GM12878 (cell line): Measurements from ENCODE around the gene NUMB. TPM values are rescaled to one million over a fixed set of nuclear protein-coding genes. Genes with fewer than 3 reads are reported as not detected.

Experiments
- ATAC-seq: fragments of 200-7000 bp; cut with Tn5 transposase; 3 replicates; pipeline ENCODE4 v1.9.1; 2020; ENCODE audit warnings: mild to moderate bottlenecking, moderate library complexity
- Bru-seq: library from RNA; stranded (reverse); fragments of 400-500 nt; gene quantifications from one replicate; lab custom pipeline; 2021; lab: Mats Ljungman, UMichigan
- BruChase-seq, 2 experiments: library from RNA; stranded (reverse); fragments of 400-500 nt; gene quantifications; one replicate each; lab custom pipeline; 2021; lab: Mats Ljungman, UMichigan
- BruUV-seq: library from RNA; stranded (reverse); fragments of 400-500 nt; replicated peaks from 2 replicates; lab custom pipeline; 2021; lab: Mats Ljungman, UMichigan
- CTCF ChIA-PET: fragments of 300-600 bp; sonication (Branson Sonifier 250); formaldehyde crosslinking; extraction: SDS; loops from one replicate; lab custom pipeline; 2021; ENCODE audit warnings: inconsistent platforms; lab: Yijun Ruan, JAX
- POLR2A ChIA-PET: fragments of 350-600 bp; formaldehyde crosslinking; extraction: SDS; loops from one replicate; lab custom pipeline; 2021; ENCODE audit warnings: inconsistent platforms; lab: Charles Lee
- RAD21 ChIA-PET: fragments of 300-600 bp; sonication (Branson Sonifier 250); formaldehyde crosslinking; loops from one replicate; lab custom pipeline; 2023; ENCODE audit warnings: antibody characterized with exemption; ENCODE audit not compliant: unreplicated experiment; lab: Charles Lee
- SMC1A ChIA-PET: fragments of 300-600 bp; sonication (Branson Sonifier 250); formaldehyde crosslinking; loops from one replicate; lab custom pipeline; 2023; ENCODE audit not compliant: unreplicated experiment, uncharacterized antibody; lab: Charles Lee
- DNase-seq: peaks from one replicate; pipeline ENCODE4 v3.0.0-alpha.2; 2011; ENCODE audit warnings: low read depth, low spot score
- FAIRE-seq: peaks from 3 replicates; lab custom pipeline; 2011; peaks lifted over from hg19 to GRCh38; lab: Jason Lieb, UNC
- H2AFZ ChIP-seq: 2 replicates; pipeline ENCODE4 v1.6.0; 2011; ENCODE audit warnings: low read depth, low read length, control low read depth; ENCODE audit not compliant: control insufficient read depth
- H3K27ac ChIP-seq: 2 replicates; pipeline ENCODE4 v1.5.1; 2011; ENCODE audit warnings: control low read depth; ENCODE audit not compliant: control insufficient read depth, insufficient read depth
- H3K27me3 ChIP-seq, 2 experiments: replicated peaks in 1 of 2; 2 replicates each; pipeline versions ENCODE4 v1.6.0 to v1.6.1; 2011; ENCODE audit warnings: low read length in 1 of 2; ENCODE audit not compliant: control insufficient read depth in 2 of 2, insufficient read depth in 2 of 2
- H3K36me3 ChIP-seq, 2 experiments: 2 replicates each; pipeline ENCODE4 v1.5.1; 2011; ENCODE audit warnings: low read length in 1 of 2; ENCODE audit not compliant: control insufficient read depth in 2 of 2, insufficient read depth in 2 of 2
- H3K4me1 ChIP-seq: 2 replicates; pipeline ENCODE4 v1.6.1; 2011; ENCODE audit warnings: mild to moderate bottlenecking, low read length, moderate library complexity, mixed read lengths; ENCODE audit not compliant: control insufficient read depth, insufficient read depth
- H3K4me2 ChIP-seq: 2 replicates; pipeline ENCODE4 v1.6.0; 2011; ENCODE audit warnings: control low read depth; ENCODE audit not compliant: control insufficient read depth, insufficient read depth
- H3K4me3 ChIP-seq: fragments of 200-600 bp; sonication (generic); 2 replicates; pipeline ENCODE4 v1.5.1; 2016
- H3K79me2 ChIP-seq: 2 replicates; pipeline ENCODE4 v1.6.0; 2011; ENCODE audit warnings: low read length; ENCODE audit not compliant: control insufficient read depth, insufficient read depth
- H3K9ac ChIP-seq: 2 replicates; pipeline ENCODE4 v1.8.0; 2011; ENCODE audit warnings: low read length, control low read depth, mixed read lengths; ENCODE audit not compliant: control insufficient read depth, insufficient read depth
- H3K9me3 ChIP-seq: replicated peaks from 3 replicates; pipeline ENCODE4 v1.5.1; 2011; ENCODE audit warnings: mild to moderate bottlenecking, low read length; ENCODE audit not compliant: control insufficient read depth, insufficient read depth
- H4K20me1 ChIP-seq: 2 replicates; pipeline ENCODE4 v1.6.0; 2011; ENCODE audit not compliant: control insufficient read depth, insufficient read depth
- BHLHE40 ChIP-seq, 2 experiments: fragments of 450-650 bp in 1 of 2; IDR thresholded peaks; 2 replicates each; pipeline ENCODE4 v1.6.1; 2011 to 2017; ENCODE audit warnings: low read depth in 2 of 2, borderline replicate concordance in 1 of 2, improper control_type of control experiment in 1 of 2, low read length in 1 of 2, mild to moderate bottlenecking in 1 of 2
- CREB1 ChIP-seq: IDR thresholded peaks from 2 replicates; pipeline ENCODE4 v1.6.1; 2012; ENCODE audit warnings: low read depth, mild to moderate bottlenecking, inconsistent platforms
- FOS ChIP-seq: IDR thresholded peaks from 3 replicates; pipeline ENCODE4 v1.6.1; 2011; ENCODE audit warnings: borderline replicate concordance; ENCODE audit not compliant: insufficient read length; ENCODE audit errors: extremely low read depth
- GABPA ChIP-seq: IDR thresholded peaks from 2 replicates; pipeline ENCODE4 v1.6.1; 2014; ENCODE audit warnings: antibody characterized with exemption, low read depth, mild to moderate bottlenecking, inconsistent platforms
- LARP7 ChIP-seq: fragments of 450-650 bp; IDR thresholded peaks from 2 replicates; pipeline ENCODE4 v1.6.1; 2017; ENCODE audit warnings: mild to moderate bottlenecking
- NFXL1 ChIP-seq: fragments of 450-650 bp; IDR thresholded peaks from 2 replicates; pipeline ENCODE4 v1.6.1; 2017; ENCODE audit warnings: antibody characterized with exemption, mild to moderate bottlenecking, borderline replicate concordance
- RUNX3 ChIP-seq: IDR thresholded peaks from 2 replicates; pipeline ENCODE4 v1.6.1; 2012; ENCODE audit warnings: low read length, inconsistent platforms
- SMARCA5 ChIP-seq: fragments of 450-650 bp; IDR thresholded peaks from 2 replicates; pipeline ENCODE4 v1.6.1; 2017; ENCODE audit warnings: mild to moderate bottlenecking
- SMC3 ChIP-seq: IDR thresholded peaks from 2 replicates; pipeline ENCODE4 v1.6.1; 2011; ENCODE audit warnings: low read length, improper control_type of control experiment, borderline replicate concordance
- TAF1 ChIP-seq: IDR thresholded peaks from 2 replicates; pipeline ENCODE4 v1.6.1; 2011; ENCODE audit warnings: mild to moderate bottlenecking, low read depth, low read length, borderline replicate concordance
- WGBS: methylation state at CpG from one replicate; pipeline ENCODE4 v1.1.6; 2016; ENCODE audit warnings: low lambda C conversion rate; ENCODE audit not compliant: insufficient replicate concordance, insufficient coverage; ENCODE audit errors: missing lambda C conversion rate; 5-methylcytosine and 5-hydroxymethylcytosine counted together
- in situ Hi-C: fragments of 300-500 bp; cut with MboI; formaldehyde crosslinking; loops from 9 replicates; pipeline ENCODE4 v1.14.3; 2018; ENCODE audit warnings: mixed read lengths
- intact Hi-C: fragments of 100-400 bp; cut with micrococcal nuclease; formaldehyde crosslinking; loops from one replicate; pipeline ENCODE4 v1.14.2; 2022; ENCODE audit not compliant: unreplicated experiment
- long read RNA-seq, 2 experiments: library from polyadenylated mRNA; unstranded; transcript quantifications; one replicate each; pipeline ENCODE4 v2.0.0, GENCODE V29; 2019 to 2020
- polyA minus RNA-seq, 3 experiments: library from RNA; depleted of rRNA, polyadenylated mRNA; stranded (reverse); fragments of >200 nt; gene quantifications; 2 replicates each; pipeline ENCODE4 v1.2.3, GENCODE V29; 2011
- polyA plus RNA-seq, 11 experiments: library from polyadenylated mRNA; depleted of rRNA in 4 of 11; unstranded in 6 of 11; stranded (reverse) in 5 of 11; fragments of >200 nt; fragmentation: Nextera tagmentation in 4 of 11; fragmentation: Illumina TruSeq in 1 of 11; extraction: Ambion mirVana in 4 of 11; extraction: Trizol in 1 of 11; gene quantifications; 1 replicate in 1 of 11; 2 replicates in 10 of 11; pipeline versions ENCODE4 v1.2.1 to v1.2.3, GENCODE V29; 2011 to 2016; ENCODE audit warnings: inconsistent platforms in 2 of 11, missing spikeins in 2 of 11, low read depth in 1 of 11
- total RNA-seq, 4 experiments: library from RNA; depleted of rRNA in 3 of 4; stranded (reverse); fragments of >200 nt in 3 of 4; fragmentation: Illumina TruSeq in 1 of 4; extraction: Trizol in 1 of 4; gene quantifications; 2 replicates each; pipeline versions ENCODE4 v1.2.1 to v1.2.3, GENCODE V29; 2013 to 2021
- TF ChIP-seq, protein P1 (sequence below): fragments of 450-650 bp; formaldehyde crosslinking; IDR thresholded peaks from 2 replicates; pipeline ENCODE4 v1.4.0; 2022; ENCODE audit warnings: mild to moderate bottlenecking, moderate library complexity

Gene NUMB
- 141 and 152 TPM in 2 replicates for total RNA-seq (2013; cell fraction: nucleolus; rRNA removed)
- total RNA-seq (2014; rRNA removed) (28.2 and 31.0 TPM in 2 replicates), total RNA-seq (2014; rRNA removed; fragmentation: Illumina TruSeq; extraction: Trizol) (22.0 and 23.7 TPM in 2 replicates), total RNA-seq (2021) (49.7 and 57.4 TPM in 2 replicates), polyA plus RNA-seq (2011; rRNA removed) (96.5 and 147 TPM in 2 replicates), polyA plus RNA-seq (2014; fragmentation: Illumina TruSeq; extraction: Trizol) (56.3 and 59.5 TPM in 2 replicates), polyA plus RNA-seq (2014; fragmentation: Nextera tagmentation; extraction: Ambion mirVana) (10 to 100 TPM; 29.8 to 30.9 TPM), polyA plus RNA-seq (2014; rRNA removed) (37.5 and 43.5 TPM in 2 replicates), polyA plus RNA-seq (2016; fragmentation: Nextera tagmentation; extraction: Ambion mirVana) (10 to 100 TPM; 54.3 to 54.5 TPM), polyA minus RNA-seq (2011; rRNA and poly(A)+ RNA removed) (243 and 306 TPM in 2 replicates), Bru-seq, nascent RNA (percentile 84 among the genes with signal in this experiment), BruChase-seq, experiment 1, labeled RNA remaining after a 6-hour chase (percentile 80 among the genes with signal in this experiment), BruChase-seq, experiment 2, labeled RNA remaining after a 2-hour chase (percentile 84 among the genes with signal in this experiment)
- 23.6 TPM for polyA plus RNA-seq (2011; ENCODE audit: low read depth)
- polyA plus RNA-seq (2011; cell fraction: cytosol; rRNA removed): 162 and 211 TPM in 2 replicates
- 181 and 228 TPM in 2 replicates for polyA plus RNA-seq (2011; cell fraction: nucleus; rRNA removed)
- polyA plus RNA-seq (2012): 28.5 and 35.1 TPM in 2 replicates
- 61.1 and 78.4 TPM in 2 replicates for polyA minus RNA-seq (2011; cell fraction: cytosol; rRNA and poly(A)+ RNA removed)
- polyA minus RNA-seq (2011; cell fraction: nucleus; rRNA and poly(A)+ RNA removed): 125 and 195 TPM in 2 replicates
- long read RNA-seq, experiment 1, transcript NUMB-225 (12 exons, 3,547 nt): major isoform, 8 of 39 reads
- long read RNA-seq, experiment 1, transcript NUMB-211 (11 exons, 3,607 nt): major isoform, 8 of 39 reads
- long read RNA-seq, experiment 1, partial matches to known transcripts: 5 of 39 reads
- long read RNA-seq, experiment 1, other reads (novel, unspliced or antisense): 16 of 39 reads
- long read RNA-seq, experiment 2, transcript NUMB-208 (7 exons, 1,740 nt): minor isoform, 8 of 133 reads
- long read RNA-seq, experiment 2, transcript NUMB-226 (5 exons, 847 nt): minor isoform, 5 of 133 reads
- long read RNA-seq, experiment 2, transcript NUMB-211 (11 exons, 3,607 nt): major isoform, 9 of 133 reads
- long read RNA-seq, experiment 2, partial matches to known transcripts: 41 of 133 reads
- long read RNA-seq, experiment 2, other reads (novel, unspliced or antisense): 64 of 133 reads

DNA sequence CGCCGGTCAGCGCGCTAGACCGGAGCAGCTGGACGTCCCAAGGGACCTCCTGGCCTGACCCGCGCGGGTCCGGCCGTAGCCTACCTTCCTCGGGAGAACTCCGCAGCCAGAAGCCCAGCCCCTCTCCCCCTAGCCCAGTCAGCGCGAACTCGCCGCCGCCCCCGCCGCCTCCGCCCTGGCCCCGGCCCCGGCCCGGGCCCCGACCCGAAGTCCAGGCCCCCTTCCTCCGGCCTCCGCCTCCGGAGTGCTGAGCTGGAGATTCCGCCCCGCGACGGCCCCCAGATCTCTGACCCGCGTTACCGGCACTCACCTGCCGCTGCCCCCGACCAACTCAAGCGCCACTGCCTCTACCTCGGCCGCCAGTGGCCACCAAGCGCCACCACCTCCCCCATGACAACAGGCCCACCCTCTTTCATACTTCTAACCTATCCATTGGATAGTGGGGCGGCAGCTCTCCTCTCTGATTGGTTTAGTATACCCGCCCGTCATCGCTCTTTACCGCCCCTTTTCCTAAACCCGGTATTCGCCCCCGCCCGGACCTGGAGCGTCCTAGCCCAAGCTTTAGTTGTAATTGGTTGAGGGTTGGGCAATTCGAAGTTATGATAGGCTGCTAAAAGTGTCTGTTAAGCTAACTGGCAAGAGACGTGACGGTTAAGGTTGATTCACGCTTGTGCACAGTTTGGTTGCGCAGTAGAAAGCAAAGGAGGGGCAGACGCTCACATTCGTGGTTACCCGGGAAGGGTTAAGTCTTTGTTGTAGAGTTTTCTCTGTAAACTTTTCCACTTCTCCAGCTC is at the start of gene NUMB:
NUMB (minus strand) TSS at position 364 of the 794 bp plus-strand sequence. CDS start 102,795 bp downstream, outside the sequence.
- peak; percentile 100 for FAIRE-seq
- peak; percentile 94 for ATAC-seq
- ChIA-PET SMC1A (interaction anchor here (0.5 to 7.1 kb wide), 19 partner anchors 8 to 285 kb away, joined by 3 to 78 read pairs (median 3); no protein-coding TSS in a partner anchor), CTCF (interaction anchor here (0.6 to 19.2 kb wide), 7 partner anchors 14 to 510 kb away, joined by 3 to 252 read pairs (median 4); no protein-coding TSS in a partner anchor), POLR2A (interaction anchor here (0.6 to 5.1 kb wide), 22 partner anchors 9 to 326 kb away, joined by 3 to 42 read pairs (median 5); partner anchors contain the start of genes ACOT2 and RIOX1), RAD21 (interaction anchor here (0.6 to 26.5 kb wide), 19 partner anchors 8 to 285 kb away, joined by 3 to 591 read pairs (median 4); partner anchors contain the start of gene ACOT2)
- in situ Hi-C loops (no loop called here), intact Hi-C loops (loop anchor here (5.0 kb wide), 3 partner anchors 41 to 211 kb away; no protein-coding TSS in a partner anchor)
- no peaks in the 10 kb centered on the region for H3K9me3 ChIP-seq
- peaks cover 4% of the 10 kb centered on the region; the same call in 1 of the 2 replicates for H3K4me1 ChIP-seq
- DNase-seq: peak; percentile 100
- peak within 1 kb of the TSS; percentile 97 for H3K4me3 ChIP-seq
- BruUV-seq: no TSS peak
- H3K4me2 ChIP-seq: peak within 1 kb of the TSS; percentile 78
- H3K27me3 ChIP-seq: no peaks in the 10 kb centered on the region
- peak within 1 kb of the TSS; percentile 71 for H3K27ac ChIP-seq
- 1% methylated on average over 45 of the region's 60 CpGs for WGBS
- H3K79me2 ChIP-seq: peaks cover 43% of the 10 kb centered on the region
- H4K20me1 ChIP-seq: no peaks in the 10 kb centered on the region
- peak within 1 kb of the TSS; percentile 79 for H2AFZ ChIP-seq
- no peaks in the 10 kb centered on the region for H3K36me3 ChIP-seq
- H3K9ac ChIP-seq: peak within 1 kb of the TSS; percentile 83
- TF ChIP-seq TAF1 (peak; percentile 83; the same call in 1 of the 2 replicates), FOS (peak; percentile 93), NFXL1 (no peak), LARP7 (no peak; the same call in 1 of the 2 replicates), SMARCA5 (0 out of 2 replicates have a peak, but pooled peaks have one; percentile 46), RUNX3 (peak; percentile 62; the same call in 1 of the 2 replicates), GABPA (no peak), BHLHE40 (IDR thresholded peaks at IDR 0.05; ENCODE audit: borderline replicate concordance in 1 of 2, low read depth in 2 of 2, low read length in 1 of 2) (peak in 1 of 2 experiments; percentile 44; a peak in 2 of 4 replicates), SMC3 (no peak), CREB1 (peak; percentile 93)
- TF ChIP-seq, protein P1, sequence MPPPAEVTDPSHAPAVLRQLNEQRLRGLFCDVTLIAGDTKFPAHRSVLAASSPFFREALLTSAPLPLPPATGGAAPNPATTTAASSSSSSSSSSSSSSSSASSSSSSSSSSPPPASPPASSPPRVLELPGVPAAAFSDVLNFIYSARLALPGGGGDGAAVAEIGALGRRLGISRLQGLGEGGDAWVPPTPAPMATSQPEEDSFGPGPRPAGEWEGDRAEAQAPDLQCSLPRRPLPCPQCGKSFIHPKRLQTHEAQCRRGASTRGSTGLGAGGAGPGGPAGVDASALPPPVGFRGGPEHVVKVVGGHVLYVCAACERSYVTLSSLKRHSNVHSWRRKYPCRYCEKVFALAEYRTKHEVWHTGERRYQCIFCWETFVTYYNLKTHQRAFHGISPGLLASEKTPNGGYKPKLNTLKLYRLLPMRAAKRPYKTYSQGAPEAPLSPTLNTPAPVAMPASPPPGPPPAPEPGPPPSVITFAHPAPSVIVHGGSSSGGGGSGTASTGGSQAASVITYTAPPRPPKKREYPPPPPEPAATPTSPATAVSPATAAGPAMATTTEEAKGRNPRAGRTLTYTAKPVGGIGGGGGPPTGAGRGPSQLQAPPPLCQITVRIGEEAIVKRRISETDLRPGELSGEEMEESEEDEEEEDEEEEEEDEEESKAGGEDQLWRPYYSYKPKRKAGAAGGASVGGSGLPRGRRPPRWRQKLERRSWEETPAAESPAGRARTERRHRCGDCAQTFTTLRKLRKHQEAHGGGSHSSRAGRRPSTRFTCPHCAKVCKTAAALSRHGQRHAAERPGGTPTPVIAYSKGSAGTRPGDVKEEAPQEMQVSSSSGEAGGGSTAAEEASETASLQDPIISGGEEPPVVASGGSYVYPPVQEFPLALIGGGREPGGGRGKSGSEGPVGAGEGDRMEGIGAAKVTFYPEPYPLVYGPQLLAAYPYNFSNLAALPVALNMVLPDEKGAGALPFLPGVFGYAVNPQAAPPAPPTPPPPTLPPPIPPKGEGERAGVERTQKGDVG: no peak
